Endothelial cell of umbilical vein (primary cell): Measurements from ENCODE around the gene DNMT3L. TPM values are rescaled to one million over a fixed set of nuclear protein-coding genes. Genes with fewer than 3 reads are reported as not detected.
"Not testable (repeated sequence)": the region's sequence is repeated elsewhere in the genome, so short reads cannot be mapped to it uniquely, and the experiment has no call there.

Source experiments
- BruUV-seq: library from RNA; stranded (reverse); fragments of 400-500 nt; replicated peaks from 2 replicates; lab custom pipeline; 2021; lab: Mats Ljungman, UMichigan
- CTCF ChIA-PET: fragments of 300-600, 350-600 bp; sonication (Branson Sonifier 250); formaldehyde crosslinking; loops from one replicate; lab custom pipeline; 2021; ENCODE audit warnings: antibody characterized with exemption, inconsistent platforms; lab: Charles Lee
- POLR2A ChIA-PET: fragments of 300-600, 350-600 bp; sonication (Branson Sonifier 250); formaldehyde crosslinking; loops from one replicate; lab custom pipeline; 2021; ENCODE audit warnings: antibody characterized with exemption, inconsistent platforms; lab: Charles Lee
- DNase-seq: peaks from one replicate; pipeline ENCODE4 v3.0.0-alpha.2; 2011; ENCODE audit warnings: low read depth, low spot score
- FAIRE-seq: peaks from 2 replicates; lab custom pipeline; 2011; peaks lifted over from hg19 to GRCh38; lab: Jason Lieb, UNC
- H2AFZ ChIP-seq: 2 replicates; pipeline ENCODE4 v1.6.0; 2012; ENCODE audit warnings: low read depth, low read length, control low read depth, inconsistent platforms
- H3K27ac ChIP-seq: 2 replicates; pipeline ENCODE4 v1.5.1; 2011; ENCODE audit warnings: low read depth, mild to moderate bottlenecking, control low read depth, low read length, moderate library complexity; ENCODE audit not compliant: insufficient read depth
- H3K27me3 ChIP-seq, 2 experiments: 2 replicates each; pipeline versions ENCODE4 v1.6.0 to v1.6.1; 2011; ENCODE audit warnings: low read length in 2 of 2, mixed read lengths in 1 of 2; ENCODE audit not compliant: control insufficient read depth in 2 of 2, insufficient read depth in 2 of 2
- H3K36me3 ChIP-seq, 2 experiments: 2 replicates in 1 of 2; 3 replicates in 1 of 2; pipeline ENCODE4 v1.5.1; 2011; ENCODE audit warnings: low read length in 2 of 2, mild to moderate bottlenecking in 1 of 2, moderate library complexity in 1 of 2; ENCODE audit not compliant: control insufficient read depth in 2 of 2, insufficient read depth in 2 of 2; ENCODE audit errors: extremely low read depth in 1 of 2
- H3K4me1 ChIP-seq: 3 replicates; pipeline ENCODE4 v1.5.1; 2011; ENCODE audit warnings: mild to moderate bottlenecking, low read length; ENCODE audit not compliant: control insufficient read depth, insufficient read depth; ENCODE audit errors: extremely low read depth
- H3K4me2 ChIP-seq: 2 replicates; pipeline ENCODE4 v1.6.1; 2011; ENCODE audit warnings: low read length, control low read depth, mixed read lengths; ENCODE audit not compliant: insufficient read depth
- H3K4me3 ChIP-seq, 3 experiments: fragments of 200-600 bp in 1 of 3; sonication (generic), shearing (Covaris generic) in 1 of 3; replicated peaks in 1 of 3; 2 replicates each; pipeline ENCODE4 v1.5.1; 2011 to 2016; ENCODE audit warnings: control low read depth in 3 of 3, low read length in 3 of 3, mild to moderate bottlenecking in 2 of 3, inconsistent platforms in 1 of 3, low read depth in 1 of 3, moderate library complexity in 1 of 3; ENCODE audit not compliant: insufficient read depth in 1 of 3
- H3K79me2 ChIP-seq: 2 replicates; pipeline ENCODE4 v1.6.0; 2012; ENCODE audit warnings: low read length, inconsistent platforms; ENCODE audit not compliant: control insufficient read depth, insufficient read depth
- H3K9ac ChIP-seq: replicated peaks from 2 replicates; pipeline ENCODE3; 2011; ENCODE audit warnings: low read length, control low read depth; ENCODE audit not compliant: insufficient read depth; ENCODE audit errors: extremely low read depth
- H3K9me1 ChIP-seq: replicated peaks from 3 replicates; pipeline ENCODE4 v1.6.0; 2011; ENCODE audit warnings: mild to moderate bottlenecking, low read length; ENCODE audit not compliant: control insufficient read depth, insufficient read depth; ENCODE audit errors: extremely low read depth
- H3K9me3 ChIP-seq: replicated peaks from 2 replicates; pipeline ENCODE4 v1.5.1; 2012; ENCODE audit warnings: low read length, inconsistent platforms; ENCODE audit not compliant: control insufficient read depth, insufficient read depth
- H4K20me1 ChIP-seq: replicated peaks from 2 replicates; pipeline ENCODE3; 2011; ENCODE audit warnings: mild to moderate bottlenecking, low read length; ENCODE audit not compliant: control insufficient read depth, insufficient read depth; ENCODE audit errors: extremely low read depth
- dilution Hi-C: fragments of 300-500 bp; cut with MboI; formaldehyde crosslinking; loops from one replicate; pipeline ENCODE4 v1.15.0; 2019; ENCODE audit warnings: low sequenced_read_pairs; ENCODE audit not compliant: extremely low pct_ligation_motif_present
- intact Hi-C: fragments of 100-400 bp; cut with micrococcal nuclease; formaldehyde crosslinking; loops from one replicate; pipeline ENCODE4 v1.10.0; 2022
- polyA plus RNA-seq, 4 experiments: library from polyadenylated mRNA; depleted of rRNA in 3 of 4; stranded (reverse) in 3 of 4; unstranded in 1 of 4; fragments of >200 nt; gene quantifications; 2 replicates each; pipeline versions ENCODE4 v1.2.1 to v1.2.3, GENCODE V29; 2011 to 2012; ENCODE audit warnings: missing spikeins in 1 of 4
- total RNA-seq: library from RNA; stranded (reverse); gene quantifications from 2 replicates; pipeline ENCODE4 v1.2.3, GENCODE V29; 2021

Gene DNMT3L
- total and polyA plus RNA-seq, 2 donors (not counting 3 experiments of a cell fraction or from before 2014, with no cell fraction given), result not detected

GRCh38 chr21:44211574-44211973 is 50.1 kb downstream of the DNMT3L start:
- POLR2A ChIA-PET, FAIRE-seq, dilution Hi-C loops, H3K9ac ChIP-seq, H3K4me2 ChIP-seq, H3K79me2 ChIP-seq, H3K4me1 ChIP-seq, H4K20me1 ChIP-seq, H3K4me3 ChIP-seq, DNase-seq, H3K36me3 ChIP-seq, H2AFZ ChIP-seq, intact Hi-C loops, H3K9me1 ChIP-seq, H3K27ac ChIP-seq, H3K9me3 ChIP-seq, H3K27me3 ChIP-seq, BruUV-seq, CTCF ChIA-PET: not testable (repeated sequence)

- DNase-seq, result peak; percentile 26
Measured at GRCh38 chr21:44207860-44208646, 53.6 kb downstream of the DNMT3L start.

GRCh38 chr21:44206698-44207676 is 54.7 kb downstream of the DNMT3L start:
- H4K20me1 ChIP-seq, CTCF ChIA-PET, H3K9me3 ChIP-seq, H3K4me3 ChIP-seq, H3K27me3 ChIP-seq, H2AFZ ChIP-seq, H3K27ac ChIP-seq, H3K4me1 ChIP-seq, H3K79me2 ChIP-seq, H3K36me3 ChIP-seq, POLR2A ChIA-PET, intact Hi-C loops, BruUV-seq, dilution Hi-C loops, DNase-seq, H3K9me1 ChIP-seq, H3K4me2 ChIP-seq, H3K9ac ChIP-seq: not testable (repeated sequence)
- peak; percentile 31 for FAIRE-seq

More at GRCh38 chr21:44207860-44208646, 53.6 kb downstream of the DNMT3L start:
- H3K36me3 ChIP-seq, H3K4me1 ChIP-seq, H3K9ac ChIP-seq, H3K9me3 ChIP-seq, POLR2A ChIA-PET, H3K9me1 ChIP-seq, H4K20me1 ChIP-seq, H3K4me2 ChIP-seq, H3K27me3 ChIP-seq, BruUV-seq, H2AFZ ChIP-seq, dilution Hi-C loops, H3K4me3 ChIP-seq, H3K79me2 ChIP-seq, H3K27ac ChIP-seq, CTCF ChIA-PET, intact Hi-C loops: not testable (repeated sequence)
- peak; percentile 99 for FAIRE-seq

- not testable (repeated sequence) for BruUV-seq
Measured at GRCh38 chr21:44206187-44206586, 55.5 kb downstream of the DNMT3L start.

More at GRCh38 chr21:44206187-44206586, 55.5 kb downstream of the DNMT3L start:
- H3K9me1 ChIP-seq, H3K4me2 ChIP-seq, FAIRE-seq, H3K79me2 ChIP-seq, H3K27me3 ChIP-seq, POLR2A ChIA-PET, H3K9ac ChIP-seq, H4K20me1 ChIP-seq, H3K36me3 ChIP-seq, H3K4me1 ChIP-seq, H3K27ac ChIP-seq, DNase-seq, H3K4me3 ChIP-seq, intact Hi-C loops, dilution Hi-C loops, CTCF ChIA-PET, H2AFZ ChIP-seq, H3K9me3 ChIP-seq: not testable (repeated sequence)
